K562 (cell line): Measurements from ENCODE around the gene NUCKS1. TPM values are rescaled to one million over a fixed set of nuclear protein-coding genes. Genes with fewer than 3 reads are reported as not detected.

Source experiments
- ADNP ChIP-seq: fragments of 200-800 bp; sonication (Bioruptor generic); IDR thresholded peaks from 2 replicates; pipeline ENCODE4 v1.6.1; 2016; ENCODE audit warnings: missing genetic modification characterization, missing compliant biosample characterization
- ASH1L ChIP-seq: fragments of 450-650 bp; IDR thresholded peaks from 2 replicates; pipeline ENCODE4 v1.6.1; 2018; ENCODE audit warnings: borderline replicate concordance, mild to moderate bottlenecking, low read depth; ENCODE audit not compliant: partially characterized antibody
- CREBBP ChIP-seq: IDR thresholded peaks from one replicate; pipeline ENCODE4 v1.6.1; 2012; ENCODE audit warnings: low read depth, mild to moderate bottlenecking, control low read depth, inconsistent platforms, low read length
- DMBX1 ChIP-seq: fragments of 250-450 bp; sonication (Bioruptor Pico); IDR thresholded peaks from 2 replicates; pipeline ENCODE4 v1.8.0; 2022; ENCODE audit warnings: inconsistent platforms, mild to moderate bottlenecking, moderate library complexity, borderline replicate concordance
- KLF6 ChIP-seq: fragments of 250-450 bp; sonication (Bioruptor Pico); IDR thresholded peaks from 2 replicates; pipeline ENCODE4 v1.4.0; 2020; ENCODE audit warnings: mild to moderate bottlenecking, moderate library complexity, borderline replicate concordance
- LCOR ChIP-seq: sonication (generic); formaldehyde crosslinking; IDR thresholded peaks from 2 replicates; pipeline ENCODE4 v1.8.0; 2022; ENCODE audit warnings: mild to moderate bottlenecking, missing genetic modification reagents
- MCM5 ChIP-seq: fragments of 450-650 bp; IDR thresholded peaks from 2 replicates; pipeline ENCODE4 v1.6.1; 2016; ENCODE audit warnings: low read depth
- MTA3 ChIP-seq: fragments of 450-650 bp; formaldehyde crosslinking; IDR thresholded peaks from 2 replicates; pipeline ENCODE4 v1.6.1; 2017; ENCODE audit warnings: mild to moderate bottlenecking, borderline replicate concordance
- NR2C1 ChIP-seq, 2 experiments: fragments of 450-650 bp; IDR thresholded peaks; 2 replicates each; pipeline ENCODE4 v1.6.1; 2017; ENCODE audit warnings: mild to moderate bottlenecking in 2 of 2, antibody characterized with exemption in 1 of 2, inconsistent platforms in 1 of 2, missing compliant biosample characterization in 1 of 2, missing genetic modification characterization in 1 of 2
- NRF1 ChIP-seq, 2 experiments: fragments of 450-650 bp; IDR thresholded peaks in 1 of 2; conservative IDR thresholded peaks in 1 of 2; 2 replicates each; pipeline ENCODE4 v1.6.1; 2014; ENCODE audit warnings: mild to moderate bottlenecking in 2 of 2
- PPARD ChIP-seq: fragments of 250-450 bp; sonication (Bioruptor Pico); IDR thresholded peaks from 2 replicates; pipeline ENCODE4 v1.8.0; 2022; ENCODE audit warnings: inconsistent platforms, mild to moderate bottlenecking, moderate library complexity
- RHOXF2B ChIP-seq: fragments of 250-450 bp; sonication (Bioruptor Pico); conservative IDR thresholded peaks from 2 replicates; pipeline ENCODE4 v1.5.1; 2021
- TAF15 ChIP-seq: fragments of 200-400 bp; formaldehyde crosslinking; IDR thresholded peaks from 2 replicates; pipeline ENCODE4 v1.6.1; 2017; ENCODE audit warnings: mild to moderate bottlenecking, low read depth, low read length, moderate library complexity
- TEAD2 ChIP-seq: fragments of 450-650 bp; IDR thresholded peaks from 2 replicates; pipeline ENCODE4 v1.6.1; 2016; ENCODE audit warnings: missing genetic modification characterization, control low read depth, missing compliant biosample characterization
- THRB ChIP-seq: fragments of 450-650 bp; formaldehyde crosslinking; conservative IDR thresholded peaks from 2 replicates; pipeline ENCODE4 v1.4.0; 2022; ENCODE audit warnings: mild to moderate bottlenecking, missing genetic modification characterization
- U2AF2 ChIP-seq: fragments of 200-400 bp; formaldehyde crosslinking; optimal IDR thresholded peaks from 2 replicates; pipeline ENCODE3; 2017; ENCODE audit warnings: low read depth, mild to moderate bottlenecking, low read length
- ZFP30 ChIP-seq: fragments of 250-450 bp; sonication (Bioruptor Pico); IDR thresholded peaks from 2 replicates; pipeline ENCODE4 v1.8.0; 2022; ENCODE audit warnings: moderate library complexity, mild to moderate bottlenecking, inconsistent platforms, borderline replicate concordance
- ZNF197 ChIP-seq: fragments of 200-800 bp; sonication (Bioruptor generic); IDR thresholded peaks from 2 replicates; pipeline ENCODE4 v1.6.1; 2016; ENCODE audit warnings: low read depth, missing genetic modification characterization, missing compliant biosample characterization
- ZNF449 ChIP-seq: fragments of 250-450 bp; sonication (Bioruptor Pico); IDR thresholded peaks from 2 replicates; pipeline ENCODE4 v1.8.0; 2022; ENCODE audit warnings: moderate library complexity, mild to moderate bottlenecking, inconsistent platforms
- ZNF57 ChIP-seq: fragments of 450-650 bp; formaldehyde crosslinking; IDR thresholded peaks from 2 replicates; pipeline ENCODE4 v1.4.0; 2020; ENCODE audit warnings: mild to moderate bottlenecking, moderate library complexity
- polyA plus RNA-seq, 8 experiments: library from polyadenylated mRNA; depleted of rRNA in 4 of 8; stranded (reverse) in 5 of 8; unstranded in 3 of 8; fragments of >200 nt; fragmentation: Nextera tagmentation in 2 of 8; fragmentation: Illumina TruSeq in 1 of 8; extraction: Ambion mirVana in 2 of 8; extraction: Trizol in 1 of 8; gene quantifications; 2 replicates each; pipeline versions ENCODE4 v1.2.1 to v1.2.3, GENCODE V29; 2011 to 2014; ENCODE audit warnings: inconsistent platforms in 1 of 8, missing spikeins in 1 of 8
- total RNA-seq, 7 experiments: library from RNA; depleted of rRNA in 6 of 7; stranded (reverse); fragments of >200 nt in 6 of 7; fragmentation: Illumina TruSeq in 2 of 7; extraction: Trizol in 2 of 7; gene quantifications; 2 replicates each; pipeline versions ENCODE4 v1.2.1 to v1.2.3, GENCODE V29; 2011 to 2021; ENCODE audit warnings: low replicate concordance in 1 of 7

NUCKS1 gene
- total and polyA plus RNA-seq, 9 of the 15 experiments (the other 6 are each of a cell fraction or from before 2014, with no cell fraction given): 66.7 to 244 (median 149) TPM

- TF ChIP-seq TEAD2 (tag) (peak; percentile 80; the same call in 1 of the 2 replicates), THRB (CRISPR knock-in tag) (peak; percentile 77; the same call in 1 of the 2 replicates), ZFP30 (CRISPR knock-in tag) (no peak), DMBX1 (peak; percentile 95), NRF1 (conservative IDR thresholded peaks at IDR 0.05 in 1 of 2, IDR thresholded peaks at IDR 0.05 in 1 of 2) (peak in 1 of 2 experiments; percentile 45), ZNF57 (no peak), U2AF2 (no peak), MCM5 (no peak), MTA3 (peak; percentile 94; the same call in 1 of the 2 replicates), ASH1L (no peak), ZNF449 (CRISPR knock-in tag) (peak; percentile 65; the same call in 1 of the 2 replicates), ZNF197 (CRISPR knock-in tag) (peak; percentile 92; the same call in 1 of the 2 replicates), CREBBP (no peak), TAF15 (no peak), KLF6 (CRISPR knock-in tag) (peak; percentile 33; the same call in 1 of the 2 replicates), ADNP (peak; percentile 82; the same call in 1 of the 2 replicates), LCOR (CRISPR knock-in tag) (peak; percentile 96), PPARD (CRISPR knock-in tag) (no peak), RHOXF2B (CRISPR knock-in tag) (no peak), NR2C1 (IDR thresholded peaks at IDR 0.05) (peak; percentile 30; the same call in 1 of the 2 replicates), NR2C1 (tag; IDR thresholded peaks at IDR 0.05) (peak; percentile 68)
Observed at GRCh38 chr1:205678286-205679111, 71.5 kb downstream of the NUCKS1 start (continued).
